ENCODE data around the gene HMGN5. TPM values are rescaled to one million over a fixed set of nuclear protein-coding genes. Genes with fewer than 3 reads are reported as not detected.

The HMGN5 gene
- total and polyA plus RNA-seq, 2 of the 4 experiments (the other 2 are of a cell fraction), result 0.72 to 3.4 TPM

DNA sequence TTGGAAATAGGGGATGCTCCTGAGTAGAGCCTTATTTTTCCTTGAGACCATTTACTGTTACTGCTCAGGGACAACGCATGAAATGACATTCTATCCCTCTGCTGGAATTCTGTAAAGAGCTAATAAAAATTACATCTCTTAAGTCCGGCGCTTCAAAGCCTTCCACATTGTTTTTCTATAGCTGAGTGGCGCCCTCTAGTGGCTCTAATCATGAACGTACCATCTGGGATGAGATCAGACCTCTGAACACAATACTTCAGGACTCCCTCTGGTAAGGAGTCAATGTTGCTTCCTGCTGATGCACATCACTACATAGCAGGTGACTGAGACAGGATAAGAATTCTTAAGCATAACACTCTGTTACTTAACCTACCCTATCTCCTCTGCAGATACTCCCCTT lies 6.0 kb downstream of the HMGN5 start:
- no peaks in the 10 kb centered on the region for H3K27me3 ChIP-seq (ENCODE audit: control insufficient read depth, insufficient read depth, low read length)
- no peak overlapping the region for H4K5ac ChIP-seq (ENCODE audit: low read depth, low read length)
- H3K4ac ChIP-seq (ENCODE audit: low read depth, low read length), result no peak overlapping the region
- BruUV-seq (replicated peaks), result no TSS peak
- H2BK120ac ChIP-seq (ENCODE audit: low read depth, low read length), result no peak overlapping the region
- no peak overlapping the region for H2AK5ac ChIP-seq (ENCODE audit: low read depth, low read length)
- intact Hi-C loops (cut with micrococcal nuclease) (no loop called here), dilution Hi-C loops (cut with HindIII; ENCODE audit: low sequenced_read_pairs, unreplicated experiment) (no loop called here), in situ Hi-C loops (cut with MboI; ENCODE audit: low sequenced_read_pairs) (loop anchor here (10.0 kb wide), 1 partner anchor 169 kb away; no protein-coding TSS in a partner anchor)
- TF ChIP-seq, protein P1, sequence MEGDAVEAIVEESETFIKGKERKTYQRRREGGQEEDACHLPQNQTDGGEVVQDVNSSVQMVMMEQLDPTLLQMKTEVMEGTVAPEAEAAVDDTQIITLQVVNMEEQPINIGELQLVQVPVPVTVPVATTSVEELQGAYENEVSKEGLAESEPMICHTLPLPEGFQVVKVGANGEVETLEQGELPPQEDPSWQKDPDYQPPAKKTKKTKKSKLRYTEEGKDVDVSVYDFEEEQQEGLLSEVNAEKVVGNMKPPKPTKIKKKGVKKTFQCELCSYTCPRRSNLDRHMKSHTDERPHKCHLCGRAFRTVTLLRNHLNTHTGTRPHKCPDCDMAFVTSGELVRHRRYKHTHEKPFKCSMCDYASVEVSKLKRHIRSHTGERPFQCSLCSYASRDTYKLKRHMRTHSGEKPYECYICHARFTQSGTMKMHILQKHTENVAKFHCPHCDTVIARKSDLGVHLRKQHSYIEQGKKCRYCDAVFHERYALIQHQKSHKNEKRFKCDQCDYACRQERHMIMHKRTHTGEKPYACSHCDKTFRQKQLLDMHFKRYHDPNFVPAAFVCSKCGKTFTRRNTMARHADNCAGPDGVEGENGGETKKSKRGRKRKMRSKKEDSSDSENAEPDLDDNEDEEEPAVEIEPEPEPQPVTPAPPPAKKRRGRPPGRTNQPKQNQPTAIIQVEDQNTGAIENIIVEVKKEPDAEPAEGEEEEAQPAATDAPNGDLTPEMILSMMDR (conservative IDR thresholded peaks at IDR 0.05; ENCODE audit: low read depth, low read length), result peak; percentile 53
- TF ChIP-seq SMC3 (IDR thresholded peaks at IDR 0.05; ENCODE audit: low read depth, low read length), result peak; percentile 38
- peak; percentile 35 for TF ChIP-seq RAD21 (IDR thresholded peaks at IDR 0.05; ENCODE audit: low read length)
- TF ChIP-seq CEBPB (IDR thresholded peaks at IDR 0.05; ENCODE audit: low read depth, low read length), result no peak
- H3K79me1 ChIP-seq (ENCODE audit: low read depth in 1 of 2, low read length in 2 of 2), result no peaks in the 10 kb centered on the region
- ATAC-seq (ENCODE audit: low read depth) (peak; percentile 54; the same call in 1 of the 2 replicates), DNase-seq (peak; percentile 52)
- no peaks in the 10 kb centered on the region for H3K4me1 ChIP-seq (ENCODE audit: control insufficient read depth, insufficient read depth, low read length)
- no peaks in the 10 kb centered on the region for H3K9me1 ChIP-seq (ENCODE audit: insufficient read depth, low read length)
- H2AFZ ChIP-seq (replicated peaks; ENCODE audit: low read length, poor library complexity), result no peak overlapping the region
- H3K4me3 ChIP-seq (ENCODE audit: insufficient read depth, low read depth, low read length), result no peak overlapping the region
- WGBS, 2 experiments (ENCODE audit: extremely low coverage in 2 of 2, insufficient read length in 1 of 2), result no CpG with 5 or more reads among the region's 5 CpGs
- no peak overlapping the region for H4K8ac ChIP-seq (ENCODE audit: low read depth in 2 of 2, low read length in 2 of 2)
- no peaks in the 10 kb centered on the region for H4K20me1 ChIP-seq (ENCODE audit: insufficient read depth, low read length)
- no peaks in the 10 kb centered on the region for H3K9me3 ChIP-seq (ENCODE audit: control insufficient read depth, insufficient read depth, low read length)
- ChIA-PET CTCF (interaction anchor here (0.6 to 0.7 kb wide), 2 partner anchors 21 to 75 kb away, joined by 3 to 6 read pairs; no protein-coding TSS in a partner anchor), POLR2A (ENCODE audit: unreplicated experiment) (no interaction called here)
- H3K9ac ChIP-seq (ENCODE audit: low read depth, low read length), result no peak overlapping the region
- H3K23ac ChIP-seq (ENCODE audit: low read depth, low read length), result no peak overlapping the region
- H3K36me3 ChIP-seq (ENCODE audit: control insufficient read depth, insufficient read depth, low read length), result no peaks in the 10 kb centered on the region
- no peak overlapping the region for H2BK5ac ChIP-seq (ENCODE audit: low read depth, low read length, poor library complexity, severe bottlenecking)
- H3K27ac ChIP-seq (ENCODE audit: insufficient read depth, low read length), result no peak overlapping the region
- no peak overlapping the region for H3K18ac ChIP-seq (ENCODE audit: low read depth, low read length)
- H3K14ac ChIP-seq (replicated peaks; ENCODE audit: low read depth, low read length), result no peak overlapping the region
- H2BK15ac ChIP-seq (ENCODE audit: low read depth, low read length), result no peak overlapping the region
- H4K91ac ChIP-seq (ENCODE audit: insufficient read depth, low read depth, low read length), result no peak overlapping the region
- H2BK20ac ChIP-seq (ENCODE audit: low read depth, low read length), result no peak overlapping the region
- H3K4me2 ChIP-seq (ENCODE audit: low read depth, low read length), result peak overlapping the region; percentile 40; the same call in 1 of the 2 replicates
- H3K56ac ChIP-seq (ENCODE audit: extremely low read depth, insufficient read depth, low read length), result no peak overlapping the region
- H2AK9ac ChIP-seq (replicated peaks; ENCODE audit: low read depth, low read length, poor library complexity), result no peak overlapping the region
